ENCODE data around the gene P2RX1. TPM values are rescaled to one million over a fixed set of nuclear protein-coding genes. Genes with fewer than 3 reads are reported as not detected.
A peak's percentile ranks its signal among the peaks of the same experiment; 100 is the strongest.

The P2RX1 gene
- total and polyA plus RNA-seq, 12 donors = 0.27 to 2.6 (median 0.49) TPM

- no peak for ATAC-seq
- 93 to 95% methylated on average over 1 of the region's 1 CpG for WGBS, 2 donors
These were observed 13.5 kb upstream of the P2RX1 start for GRCh38 chr17:3929764-3930163.

GRCh38 chr17:3929181-3929580 is 12.9 kb upstream of the P2RX1 start:
- Histone ChIP-seq H3K27me3 (no peaks in the 10 kb centered on the region), H3K4me3 (no peak overlapping the region), H3K9me3 (no peaks in the 10 kb centered on the region), H3K36me3 (peaks cover 0 to 42% (median 0%) of the 10 kb centered on the region in 9 donors), H3K4me1 (peaks cover 0 to 20% (median 7%) of the 10 kb centered on the region in 9 donors), H3K27ac (no peak overlapping the region)
- no peak for TF ChIP-seq CTCF (IDR thresholded peaks at IDR 0.05)
- ATAC-seq = no peak
- 95 to 96% methylated on average over 12 of the region's 12 CpGs for WGBS, 2 donors
- DNase-seq = no peak
- intact Hi-C loops (cut with DNase I) = no loop called here

More at GRCh38 chr17:3929764-3930163, 13.5 kb upstream of the P2RX1 start:
- Histone ChIP-seq H3K4me1 (peaks cover 0 to 17% (median 7%) of the 10 kb centered on the region in 9 donors), H3K9me3 (no peaks in the 10 kb centered on the region), H3K36me3 (peaks cover 0 to 46% (median 0%) of the 10 kb centered on the region in 9 donors), H3K27me3 (no peaks in the 10 kb centered on the region), H3K4me3 (no peak overlapping the region), H3K27ac (no peak overlapping the region)
- intact Hi-C loops (cut with DNase I) = loop anchor here in 1 of 10 donors (10.0 kb wide), 1 partner anchor 145 kb away; no protein-coding TSS in a partner anchor
- TF ChIP-seq CTCF (IDR thresholded peaks at IDR 0.05) = no peak
- no peak for DNase-seq

- Histone ChIP-seq H3K4me3 (no peak overlapping the region), H3K9me3 (no peaks in the 10 kb centered on the region), H3K36me3 (peaks cover 0 to 38% (median 0%) of the 10 kb centered on the region in 9 donors), H3K27me3 (no peaks in the 10 kb centered on the region), H3K4me1 (peaks cover 0 to 20% (median 7%) of the 10 kb centered on the region in 9 donors), H3K27ac (no peak overlapping the region)
- intact Hi-C loops (cut with DNase I) = no loop called here
- WGBS, 2 donors = 92 to 96% methylated on average over 16 of the region's 16 CpGs
- DNase-seq (no peak), ATAC-seq (no peak)
- TF ChIP-seq CTCF (IDR thresholded peaks at IDR 0.05) = no peak
These were observed 12.1 kb upstream of the P2RX1 start for GRCh38 chr17:3928406-3928805.

GRCh38 chr17:3927628-3928340 is 11.5 kb upstream of the P2RX1 start:
- H3K27me3 ChIP-seq = no peaks in the 10 kb centered on the region
- intact Hi-C loops (cut with DNase I) = no loop called here
- peak in 7 of 8 donors; percentile 42 to 84 (median 45) for ATAC-seq

More at GRCh38 chr17:3927628-3928340, 11.5 kb upstream of the P2RX1 start:
- Histone ChIP-seq H3K36me3 (peaks cover 0 to 36% (median 0%) of the 10 kb centered on the region in 9 donors), H3K9me3 (no peaks in the 10 kb centered on the region), H3K4me1 (peaks cover 0 to 20% (median 7%) of the 10 kb centered on the region in 9 donors), H3K27ac (no peak overlapping the region), H3K4me3 (no peak overlapping the region)
- no peak for TF ChIP-seq CTCF (IDR thresholded peaks at IDR 0.05)
- WGBS, 2 donors = 62 to 66% methylated on average over 15 of the region's 15 CpGs
- DNase-seq = no peak
